Activated T-helper 2 cell treated with anti-CD3 and anti-CD28 coated beads, Interferon-gamma antibody, Interleukin-2, Interleukin-4, amounts not matched to agents 10 μg/mL and 5 μg/mL and 100 μg/mL, durations not matched to agents 14 hours and 24 hours and 36 hours (primary cell): ENCODE results near the gene ACTR6. TPM values are rescaled to one million over a fixed set of nuclear protein-coding genes. Genes with fewer than 3 reads are reported as not detected.

Experiments used
- DNase-seq: peaks from one replicate; pipeline ENCODE4 v3.0.0; 2021; ENCODE audit warnings: low spot score
- H3K27ac Mint-ChIP-seq: one replicate; pipeline ENCODE4 v1.8.0; 2021; ENCODE audit warnings: mixed read lengths
- H3K27me3 Mint-ChIP-seq: one replicate; pipeline ENCODE4 v1.8.0; 2021; ENCODE audit warnings: low read depth, mixed read lengths
- H3K36me3 Mint-ChIP-seq: one replicate; pipeline ENCODE4 v1.8.0; 2021; ENCODE audit warnings: low read depth, mixed read lengths
- H3K4me1 Mint-ChIP-seq: one replicate; pipeline ENCODE4 v1.8.0; 2021; ENCODE audit warnings: low read depth, mixed read lengths
- H3K4me3 Mint-ChIP-seq: one replicate; pipeline ENCODE4 v1.8.0; 2021; ENCODE audit warnings: low read depth, mild to moderate bottlenecking, moderate library complexity, mixed read lengths
- H3K9me3 Mint-ChIP-seq: one replicate; pipeline ENCODE4 v1.8.0; 2021; ENCODE audit warnings: mixed read lengths
- intact Hi-C: fragments of 100-400 bp; cut with micrococcal nuclease; formaldehyde crosslinking; loops from one replicate; pipeline ENCODE4 v1.15.1; 2023
- total RNA-seq: library from RNA; stranded (reverse); gene quantifications from 2 replicates; pipeline ENCODE4 v1.2.3, GENCODE V29; 2022

ACTR6 gene
- 40.4 and 42.1 TPM in 2 replicates for total RNA-seq

GRCh38 chr12:100200463-100201181 is at the start of gene ACTR6:
TSS of gene ACTR6 (plus strand) at chr12:100200815. CDS start at chr12:100200852, 37 bp downstream.
- H3K4me3 Mint-ChIP-seq: peak within 1 kb of the TSS; percentile 98
- DNase-seq: peak; percentile 95
- H3K9me3 Mint-ChIP-seq: no peaks in the 10 kb centered on the region
- no peaks in the 10 kb centered on the region for H3K27me3 Mint-ChIP-seq
- intact Hi-C loops: loop anchor here (1.0 to 5.0 kb wide), 6 partner anchors 16 to 1608 kb away; partner anchors contain the start of genes APAF1, BLTP3B, DEPDC4 and IKBIP
- H3K4me1 Mint-ChIP-seq: peaks cover 20% of the 10 kb centered on the region
- H3K36me3 Mint-ChIP-seq: peaks cover 11% of the 10 kb centered on the region
- H3K27ac Mint-ChIP-seq: peak within 1 kb of the TSS; percentile 100

DNA sequence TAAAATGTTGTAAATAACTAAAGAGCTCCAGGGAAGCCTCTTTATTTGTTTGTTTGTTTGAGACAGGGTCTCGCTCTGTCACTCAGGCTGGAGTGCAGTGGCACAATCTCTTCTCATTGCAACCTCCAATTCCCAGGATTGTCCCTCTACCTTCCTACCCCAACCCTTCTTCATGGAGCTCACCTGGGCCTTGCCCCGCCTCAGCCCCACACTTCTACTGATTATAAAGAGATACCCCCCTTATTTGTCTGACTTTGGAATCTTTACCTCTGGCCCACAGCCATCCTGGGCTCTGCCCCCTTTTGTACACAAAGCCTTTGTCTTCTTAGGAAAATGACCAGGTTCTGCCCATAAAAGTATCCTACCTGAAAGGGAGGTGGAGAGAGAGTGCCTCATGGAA is 48.8 kb upstream of the ACTR6 start:
- Mint-ChIP-seq H3K27ac (no peak overlapping the region), H3K27me3 (no peaks in the 10 kb centered on the region), H3K9me3 (no peaks in the 10 kb centered on the region), H3K36me3 (no peaks in the 10 kb centered on the region), H3K4me1 (peaks cover 10% of the 10 kb centered on the region), H3K4me3 (no peak overlapping the region)
- intact Hi-C loops: no loop called here
- DNase-seq: no peak

DNA sequence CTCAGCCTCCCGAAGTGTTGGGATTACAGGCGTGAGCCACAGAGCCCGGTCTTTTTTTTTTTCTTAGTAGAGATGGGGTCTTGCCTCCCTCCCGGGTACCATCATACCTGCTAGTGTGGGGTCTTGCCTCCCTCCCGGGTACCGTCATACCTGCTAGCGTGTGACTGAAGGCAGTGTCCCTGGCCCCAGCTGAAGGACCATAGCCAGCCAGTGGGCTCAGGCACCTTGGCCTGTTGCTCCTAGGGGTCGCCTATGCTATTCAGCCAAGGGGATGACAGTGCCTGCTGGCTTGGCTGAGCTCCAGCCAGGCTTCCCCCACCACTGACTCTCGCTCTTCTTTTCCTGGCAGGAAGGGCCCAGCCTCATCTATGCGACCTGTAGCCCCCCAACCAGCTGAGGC is 47.5 kb upstream of the ACTR6 start:
- DNase-seq: no peak
- H3K27ac Mint-ChIP-seq: no peak overlapping the region
- no peak overlapping the region for H3K4me3 Mint-ChIP-seq
- intact Hi-C loops: no loop called here
- no peaks in the 10 kb centered on the region for H3K27me3 Mint-ChIP-seq
- H3K36me3 Mint-ChIP-seq: no peaks in the 10 kb centered on the region
- H3K9me3 Mint-ChIP-seq: no peaks in the 10 kb centered on the region
- H3K4me1 Mint-ChIP-seq: peaks cover 10% of the 10 kb centered on the region

- intact Hi-C loops: no loop called here
Measured at GRCh38 chr12:100154474-100155247, 46.0 kb upstream of the ACTR6 start.

GRCh38 chr12:100156731-100157426 is 43.7 kb upstream of the ACTR6 start:
- Mint-ChIP-seq H3K27me3 (no peaks in the 10 kb centered on the region), H3K4me1 (peaks cover 6% of the 10 kb centered on the region), H3K36me3 (peaks cover 9% of the 10 kb centered on the region), H3K9me3 (no peaks in the 10 kb centered on the region), H3K4me3 (no peak overlapping the region), H3K27ac (no peak overlapping the region)
- intact Hi-C loops: no loop called here
- no peak for DNase-seq

More at GRCh38 chr12:100154474-100155247, 46.0 kb upstream of the ACTR6 start:
- DNase-seq: peak; percentile 59
- H3K4me1 Mint-ChIP-seq: peaks cover 6% of the 10 kb centered on the region
- H3K36me3 Mint-ChIP-seq: peaks cover 2% of the 10 kb centered on the region
- no peaks in the 10 kb centered on the region for H3K27me3 Mint-ChIP-seq
- no peaks in the 10 kb centered on the region for H3K9me3 Mint-ChIP-seq
- H3K27ac Mint-ChIP-seq: peak overlapping the region; percentile 6
- no peak overlapping the region for H3K4me3 Mint-ChIP-seq

GRCh38 chr12:100157427-100157821 is 43.2 kb upstream of the ACTR6 start:
- intact Hi-C loops: no loop called here
- H3K4me1 Mint-ChIP-seq: peaks cover 6% of the 10 kb centered on the region
- H3K4me3 Mint-ChIP-seq: no peak overlapping the region
- DNase-seq: no peak
- H3K9me3 Mint-ChIP-seq: no peaks in the 10 kb centered on the region
- no peaks in the 10 kb centered on the region for H3K27me3 Mint-ChIP-seq
- H3K27ac Mint-ChIP-seq: no peak overlapping the region
- peaks cover 9% of the 10 kb centered on the region for H3K36me3 Mint-ChIP-seq

- peaks cover 7% of the 10 kb centered on the region for H3K4me1 Mint-ChIP-seq
- intact Hi-C loops: no loop called here
Measured at GRCh38 chr12:100158535-100158934, 42.1 kb upstream of the ACTR6 start.

DNA sequence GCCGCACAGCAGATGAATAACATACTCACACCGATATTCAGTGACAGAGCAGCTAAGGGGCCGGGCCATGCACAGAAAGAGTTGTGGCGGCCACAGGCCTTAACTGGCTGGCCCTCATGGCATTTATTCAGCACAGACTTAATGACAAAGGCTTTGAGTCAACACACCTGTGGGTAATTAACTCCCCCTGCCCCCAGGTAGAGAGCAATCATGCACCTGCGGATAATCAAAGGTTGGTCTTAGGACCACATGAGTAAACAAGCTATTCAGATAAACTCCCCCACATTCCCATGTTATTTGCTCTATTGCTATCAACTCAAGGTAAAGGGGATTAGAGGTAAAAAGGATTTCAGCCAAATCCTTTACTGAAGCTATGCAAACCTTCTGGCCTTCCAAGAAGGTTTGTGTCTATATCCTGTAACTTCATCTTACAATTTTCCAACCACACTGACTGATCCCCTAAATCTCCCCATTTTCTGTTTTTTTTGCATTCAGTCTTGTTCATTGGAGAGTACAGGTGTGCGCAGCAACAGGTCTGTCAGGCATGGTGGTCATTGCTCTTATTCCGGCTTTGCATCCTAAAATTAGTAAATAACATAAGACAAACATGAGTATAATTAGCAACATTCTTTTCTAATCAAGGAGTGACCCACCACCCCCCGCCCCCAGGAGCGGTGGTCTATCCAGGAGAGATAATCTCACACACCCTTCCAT is 41.1 kb upstream of the ACTR6 start:
- DNase-seq: no peak
- Mint-ChIP-seq H3K4me1 (peaks cover 14% of the 10 kb centered on the region), H3K27me3 (no peaks in the 10 kb centered on the region), H3K9me3 (no peaks in the 10 kb centered on the region), H3K36me3 (peaks cover 9% of the 10 kb centered on the region), H3K4me3 (no peak overlapping the region), H3K27ac (no peak overlapping the region)
- intact Hi-C loops: loop anchor here (5.0 kb wide), 1 partner anchor 38 kb away; no protein-coding TSS in a partner anchor

More at GRCh38 chr12:100158535-100158934, 42.1 kb upstream of the ACTR6 start:
- Mint-ChIP-seq H3K9me3 (no peaks in the 10 kb centered on the region), H3K27ac (no peak overlapping the region), H3K27me3 (no peaks in the 10 kb centered on the region), H3K4me3 (no peak overlapping the region), H3K36me3 (peaks cover 9% of the 10 kb centered on the region)
- DNase-seq: no peak

DNA sequence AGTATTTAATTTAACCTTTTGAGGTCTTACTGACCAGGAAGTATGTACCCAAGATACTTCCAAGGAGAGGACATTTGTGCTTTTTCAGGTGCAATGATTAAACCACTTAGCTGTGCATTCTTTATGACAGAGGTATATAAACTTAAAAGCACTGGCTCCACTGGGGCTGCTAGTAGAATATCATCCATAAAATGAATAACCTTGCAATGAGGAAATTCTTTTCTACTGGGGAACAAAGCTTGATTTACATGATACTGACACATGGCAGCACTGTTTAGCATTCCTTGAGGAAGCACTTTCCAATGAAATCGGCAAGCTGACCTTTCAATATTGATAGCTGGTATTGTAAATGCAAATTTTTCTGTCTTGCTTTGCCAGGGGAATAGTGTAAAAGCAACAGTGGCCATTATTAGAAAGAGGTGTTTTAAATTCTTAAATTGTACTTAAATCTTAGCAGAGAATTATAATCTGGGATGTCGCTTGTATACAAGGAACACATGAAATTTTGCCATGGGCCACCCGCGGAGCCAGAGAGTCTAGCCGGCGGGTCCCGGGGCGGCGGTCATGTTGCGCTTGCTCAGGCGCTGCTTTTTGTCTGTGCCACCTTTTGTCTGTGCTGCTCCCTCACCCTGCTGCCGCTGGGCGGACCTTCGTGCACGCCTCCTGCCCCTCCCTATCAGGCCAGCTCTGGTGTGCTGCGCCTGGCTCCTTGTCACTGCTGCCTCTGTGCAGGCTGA is 37.0 kb upstream of the ACTR6 start:
- intact Hi-C loops: loop anchor here (5.0 kb wide), 1 partner anchor 34 kb away; no protein-coding TSS in a partner anchor
- H3K27me3 Mint-ChIP-seq: no peaks in the 10 kb centered on the region
- peak; percentile 66 for DNase-seq
- peaks cover 11% of the 10 kb centered on the region for H3K4me1 Mint-ChIP-seq
- H3K4me3 Mint-ChIP-seq: peak overlapping the region; percentile 71
- H3K27ac Mint-ChIP-seq: peak overlapping the region; percentile 34
- H3K36me3 Mint-ChIP-seq: peaks cover 18% of the 10 kb centered on the region
- H3K9me3 Mint-ChIP-seq: no peaks in the 10 kb centered on the region

DNA sequence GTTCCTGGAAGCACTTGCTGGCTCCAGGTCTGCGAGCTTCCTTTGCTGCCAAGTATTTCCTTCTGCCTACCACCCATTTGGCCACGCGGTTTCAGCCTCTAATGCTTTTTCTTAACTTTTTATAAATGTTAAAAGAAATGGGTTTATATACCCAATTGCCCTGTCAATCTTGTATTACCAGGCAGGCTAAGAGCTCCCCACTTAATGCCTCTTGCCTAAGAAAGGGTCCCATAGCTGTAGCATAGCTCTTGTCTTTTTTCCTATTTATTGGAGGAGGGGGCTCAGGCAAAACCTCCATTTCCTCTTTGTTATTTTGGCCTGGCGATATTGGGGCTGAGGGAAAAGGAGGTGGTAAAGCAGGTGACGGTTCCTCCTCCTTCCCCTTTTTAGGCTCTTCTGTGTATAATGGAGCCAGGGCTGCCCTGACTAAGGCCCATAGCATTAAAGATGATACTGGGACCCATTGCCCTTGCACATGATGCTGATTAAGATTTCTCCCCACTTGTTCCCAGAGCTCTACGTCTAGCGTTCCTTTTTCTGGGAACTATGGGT is 36.4 kb upstream of the ACTR6 start:
- DNase-seq: no peak
- intact Hi-C loops: loop anchor here (5.0 kb wide), 1 partner anchor 33 kb away; no protein-coding TSS in a partner anchor
- Mint-ChIP-seq H3K4me3 (no peak overlapping the region), H3K27me3 (no peaks in the 10 kb centered on the region), H3K36me3 (peaks cover 18% of the 10 kb centered on the region), H3K4me1 (peaks cover 11% of the 10 kb centered on the region), H3K9me3 (no peaks in the 10 kb centered on the region), H3K27ac (peak overlapping the region; percentile 42)

DNA sequence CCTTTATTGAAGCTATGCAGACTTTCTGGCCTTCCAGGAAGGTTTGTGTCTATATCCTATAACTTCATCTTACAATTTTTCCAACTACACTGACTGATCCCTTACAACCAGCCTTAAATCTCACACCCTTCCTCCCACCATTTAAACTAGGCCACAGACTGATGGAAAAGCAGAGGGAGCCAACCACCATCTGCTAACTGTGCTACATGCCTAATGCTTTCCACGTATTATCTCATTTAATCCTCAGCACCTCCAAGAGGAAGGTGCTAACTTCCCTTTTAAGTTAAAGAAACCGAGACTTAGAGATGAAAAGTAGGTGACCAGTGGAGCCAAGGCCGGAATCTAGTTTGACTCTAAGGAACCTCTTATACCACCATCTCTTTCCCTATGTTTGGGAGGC is 35.3 kb upstream of the ACTR6 start:
- Mint-ChIP-seq H3K4me3 (no peak overlapping the region), H3K27me3 (no peaks in the 10 kb centered on the region), H3K27ac (no peak overlapping the region), H3K4me1 (peaks cover 11% of the 10 kb centered on the region), H3K36me3 (peaks cover 13% of the 10 kb centered on the region), H3K9me3 (no peaks in the 10 kb centered on the region)
- intact Hi-C loops: no loop called here
- DNase-seq: no peak
